Vagina (tissue), 2 donors: ENCODE results near the gene JPH3. TPM values are rescaled to one million over a fixed set of nuclear protein-coding genes. Genes with fewer than 3 reads are reported as not detected.

ENCODE experiments used
- DNase-seq, 2 donors: peaks; one replicate each; pipeline ENCODE4 v3.0.0-alpha.2; 2017; ENCODE audit errors: extremely low spot score in 2 of 2
- H3K27ac ChIP-seq: fragments of 200-600 bp; sonication (generic); one replicate; pipeline ENCODE4 v1.5.1; 2019
- H3K27me3 ChIP-seq: fragments of 200-600 bp; sonication (generic); one replicate; pipeline ENCODE4 v1.5.1; 2019
- H3K36me3 ChIP-seq, 2 donors: fragments of 200-600 bp; sonication (generic); one replicate each; pipeline ENCODE4 v1.5.1; 2017 to 2019
- H3K4me1 ChIP-seq: fragments of 200-600 bp; sonication (generic); one replicate; pipeline ENCODE4 v1.5.1; 2019
- H3K4me3 ChIP-seq, 2 donors: fragments of 200-600 bp; sonication (generic); 1 replicate in 1 of 2; 2 replicates in 1 of 2; pipeline ENCODE4 v1.5.1; 2016 to 2019
- H3K9me3 ChIP-seq: fragments of 200-600 bp; sonication (generic); one replicate; pipeline ENCODE4 v1.5.1; 2019
- POLR2A ChIP-seq, 2 donors: fragments of 450-650 bp; IDR thresholded peaks; one replicate each; pipeline ENCODE4 v1.6.1; 2017; ENCODE audit warnings: antibody characterized with exemption in 2 of 2, mild to moderate bottlenecking in 2 of 2, moderate library complexity in 2 of 2
- POLR2AphosphoS5 ChIP-seq, 2 donors: sonication (generic); formaldehyde crosslinking; IDR thresholded peaks; one replicate each; pipeline ENCODE4 v1.9.0; 2017; ENCODE audit warnings: antibody characterized with exemption in 2 of 2, mild to moderate bottlenecking in 2 of 2, low read depth in 1 of 2; ENCODE audit not compliant: insufficient read depth in 1 of 2
- intact Hi-C: fragments of 100-400 bp; cut with DNase I; formaldehyde crosslinking; loops from one replicate; pipeline ENCODE4 v1.15.1; 2023
- total RNA-seq: library from RNA; depleted of rRNA; stranded (reverse); fragments of >200 nt; gene quantifications from one replicate; pipeline ENCODE4 v1.2.3, GENCODE V29; 2016
- TF ChIP-seq, protein P1 (sequence below), 3 experiments: fragments of 450-650 bp in 2 of 3; fragments of 200-600 bp in 1 of 3; sonication (generic) in 1 of 3; IDR thresholded peaks; one replicate each; pipeline ENCODE4 v1.5.1; 2017 to 2019; ENCODE audit warnings: antibody characterized with exemption in 3 of 3, mild to moderate bottlenecking in 2 of 3, moderate library complexity in 2 of 3

The JPH3 gene
- total RNA-seq, 1 donor from 2014 or later: 2.0 TPM

DNA sequence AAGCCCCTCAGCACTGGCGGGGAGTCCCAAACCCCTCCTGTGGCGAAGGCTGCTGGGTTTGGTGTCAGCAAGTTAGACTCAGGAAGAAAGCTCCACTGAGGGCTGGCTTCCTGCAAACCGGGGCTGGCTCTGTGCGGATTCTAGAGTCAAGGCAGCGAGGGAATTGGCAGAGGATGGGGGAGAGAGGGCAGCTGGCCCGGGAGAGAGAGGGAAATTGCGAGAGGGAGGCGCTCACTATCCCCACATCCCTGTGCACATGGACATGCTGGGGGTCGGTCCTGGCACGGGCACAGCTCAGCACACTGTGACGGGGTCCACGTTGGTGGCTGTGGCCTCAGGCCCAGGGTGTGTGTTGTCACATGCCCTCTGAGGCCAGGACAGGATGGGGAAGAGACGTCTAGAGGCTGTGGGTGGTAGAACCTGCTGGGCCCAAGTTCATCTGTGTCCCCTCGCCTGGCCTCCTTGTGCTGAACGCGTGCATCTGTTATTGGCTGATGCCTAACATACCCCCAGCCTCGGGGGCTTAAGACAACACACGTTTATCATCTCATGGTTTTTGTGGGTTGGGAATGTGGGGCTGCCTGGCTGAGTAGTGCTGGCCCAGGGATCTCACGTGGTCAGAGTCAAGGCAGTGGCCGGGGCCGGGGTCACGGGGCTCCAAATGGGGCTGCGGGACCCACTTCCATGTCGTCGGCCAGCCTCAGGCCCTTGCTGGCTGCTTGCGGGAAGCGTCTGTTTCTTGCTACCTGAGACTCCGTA, 16.7 kb upstream of the JPH3 start:
- Histone ChIP-seq H3K27me3 (no peaks in the 10 kb centered on the region), H3K4me1 (peaks cover 35% of the 10 kb centered on the region), H3K27ac (no peak overlapping the region), H3K36me3 (no peaks in the 10 kb centered on the region), H3K4me3 (no peak overlapping the region), H3K9me3 (no peaks in the 10 kb centered on the region)
- TF ChIP-seq POLR2A (IDR thresholded peaks at IDR 0.05) (no peak), POLR2AphosphoS5 (IDR thresholded peaks at IDR 0.05; ENCODE audit: insufficient read depth in 1 of 2, low read depth in 1 of 2) (no peak)
- TF ChIP-seq, protein P1, sequence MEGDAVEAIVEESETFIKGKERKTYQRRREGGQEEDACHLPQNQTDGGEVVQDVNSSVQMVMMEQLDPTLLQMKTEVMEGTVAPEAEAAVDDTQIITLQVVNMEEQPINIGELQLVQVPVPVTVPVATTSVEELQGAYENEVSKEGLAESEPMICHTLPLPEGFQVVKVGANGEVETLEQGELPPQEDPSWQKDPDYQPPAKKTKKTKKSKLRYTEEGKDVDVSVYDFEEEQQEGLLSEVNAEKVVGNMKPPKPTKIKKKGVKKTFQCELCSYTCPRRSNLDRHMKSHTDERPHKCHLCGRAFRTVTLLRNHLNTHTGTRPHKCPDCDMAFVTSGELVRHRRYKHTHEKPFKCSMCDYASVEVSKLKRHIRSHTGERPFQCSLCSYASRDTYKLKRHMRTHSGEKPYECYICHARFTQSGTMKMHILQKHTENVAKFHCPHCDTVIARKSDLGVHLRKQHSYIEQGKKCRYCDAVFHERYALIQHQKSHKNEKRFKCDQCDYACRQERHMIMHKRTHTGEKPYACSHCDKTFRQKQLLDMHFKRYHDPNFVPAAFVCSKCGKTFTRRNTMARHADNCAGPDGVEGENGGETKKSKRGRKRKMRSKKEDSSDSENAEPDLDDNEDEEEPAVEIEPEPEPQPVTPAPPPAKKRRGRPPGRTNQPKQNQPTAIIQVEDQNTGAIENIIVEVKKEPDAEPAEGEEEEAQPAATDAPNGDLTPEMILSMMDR (IDR thresholded peaks at IDR 0.05): no peak
- no peak for DNase-seq
- intact Hi-C loops: loop anchor here (10.0 kb wide), 1 partner anchor 179 kb away; the partner anchor contains the start of gene KLHDC4

DNA sequence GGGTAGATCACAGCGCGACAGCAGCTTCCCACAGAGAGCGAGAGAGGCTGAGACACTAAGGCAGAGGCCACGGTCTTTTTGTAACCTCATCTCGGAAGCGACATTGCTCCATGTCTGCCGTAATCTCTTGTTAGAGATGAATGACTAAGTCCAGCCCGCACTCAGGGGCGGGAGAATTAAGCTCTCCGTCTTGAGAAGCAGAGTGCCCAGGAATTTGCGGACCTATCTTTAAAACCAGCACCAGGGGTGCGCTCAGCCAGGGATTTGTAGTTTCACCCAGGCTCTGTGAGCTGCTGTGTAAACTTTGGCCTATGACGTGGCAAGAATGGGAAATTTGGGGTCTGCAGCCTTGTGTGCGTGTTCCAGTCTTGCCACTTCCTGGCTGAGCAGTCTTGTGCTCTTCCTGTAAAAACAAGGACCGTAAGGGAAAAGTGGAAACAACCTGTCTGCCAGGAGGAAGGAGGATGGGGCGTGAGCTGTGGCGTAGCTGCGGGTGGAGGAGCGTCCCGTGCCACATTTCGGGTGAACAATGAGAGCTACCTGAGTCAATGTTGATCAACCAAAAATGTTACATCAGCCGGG, 16.0 kb upstream of the JPH3 start:
- Histone ChIP-seq H3K27me3 (no peaks in the 10 kb centered on the region), H3K36me3 (no peaks in the 10 kb centered on the region)
- intact Hi-C loops: loop anchor here (10.0 kb wide), 1 partner anchor 179 kb away; the partner anchor contains the start of gene KLHDC4

DNA sequence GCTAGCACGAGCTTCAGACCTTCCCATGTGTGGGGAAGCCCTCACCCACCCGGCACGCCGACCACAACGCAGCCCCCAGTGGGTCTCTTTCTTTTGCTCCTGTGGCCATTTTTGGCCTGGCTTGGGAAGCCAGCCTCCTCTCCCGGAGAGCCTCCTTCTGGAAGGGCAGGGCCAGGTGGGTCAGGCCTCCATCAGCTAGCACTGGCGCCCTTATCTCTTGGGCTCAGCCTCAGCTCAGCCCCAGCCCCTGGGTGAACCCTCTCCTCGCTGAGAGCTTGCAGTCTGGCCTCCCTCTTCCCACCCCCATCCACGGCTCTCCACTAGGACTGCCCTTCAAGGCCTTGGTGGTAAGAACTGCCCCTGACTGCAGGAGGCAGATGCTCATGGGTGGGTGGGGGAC, 14.7 kb upstream of the JPH3 start:
- no peak overlapping the region for H3K27ac ChIP-seq
- peaks cover 21% of the 10 kb centered on the region for H3K4me1 ChIP-seq
- H3K9me3 ChIP-seq: no peaks in the 10 kb centered on the region
- H3K36me3 ChIP-seq: no peaks in the 10 kb centered on the region
- TF ChIP-seq, protein P1 (IDR thresholded peaks at IDR 0.05): no peak
- no peak for TF ChIP-seq POLR2AphosphoS5 (IDR thresholded peaks at IDR 0.05; ENCODE audit: insufficient read depth in 1 of 2, low read depth in 1 of 2)
- TF ChIP-seq POLR2A (IDR thresholded peaks at IDR 0.05): no peak
- no peaks in the 10 kb centered on the region for H3K27me3 ChIP-seq
- no peak for DNase-seq
- H3K4me3 ChIP-seq: no peak overlapping the region
- intact Hi-C loops: loop anchor here (10.0 kb wide), 1 partner anchor 177 kb away; the partner anchor contains the start of gene KLHDC4

More for the DNA sequence above, 16.0 kb upstream of the JPH3 start:
- DNase-seq: no peak
- TF ChIP-seq, protein P1 (IDR thresholded peaks at IDR 0.05): no peak
- TF ChIP-seq POLR2AphosphoS5 (IDR thresholded peaks at IDR 0.05; ENCODE audit: insufficient read depth in 1 of 2, low read depth in 1 of 2) (no peak), POLR2A (IDR thresholded peaks at IDR 0.05) (no peak)
- peaks cover 30% of the 10 kb centered on the region for H3K4me1 ChIP-seq
- H3K4me3 ChIP-seq: no peak overlapping the region
- H3K9me3 ChIP-seq: no peaks in the 10 kb centered on the region
- no peak overlapping the region for H3K27ac ChIP-seq

DNA sequence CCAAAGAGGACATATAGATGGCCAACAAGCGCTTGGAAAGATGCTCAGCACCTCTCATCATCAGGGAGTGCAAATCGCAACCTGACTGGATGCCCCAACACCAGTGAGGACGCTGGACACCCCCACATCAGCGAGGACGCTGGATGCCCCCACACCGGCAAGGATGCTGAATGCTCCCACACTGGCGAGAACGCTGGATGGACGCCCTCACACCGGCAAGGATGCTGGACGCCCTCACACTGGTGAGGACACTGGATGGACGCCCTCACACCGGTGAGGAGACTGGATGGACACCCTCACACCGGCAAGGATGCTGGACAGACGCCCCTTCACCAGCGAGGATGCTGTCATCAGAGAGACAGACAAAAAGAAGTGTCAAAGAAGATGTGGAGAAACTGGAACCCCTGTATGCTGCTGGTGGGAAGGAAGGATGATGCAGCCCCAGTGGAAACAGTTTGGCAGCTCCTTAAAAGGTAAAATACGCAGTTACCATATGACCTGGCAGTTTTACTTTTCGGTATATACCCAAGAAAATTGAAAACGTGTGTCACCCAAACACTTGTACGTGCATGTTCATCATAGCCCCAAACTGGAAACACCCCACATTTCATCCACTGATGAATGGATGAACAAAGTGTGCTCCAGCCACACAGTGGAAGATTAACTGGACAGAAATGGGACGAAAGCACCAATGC, 10.1 kb upstream of the JPH3 start:
- DNase-seq: no peak

More for the DNA sequence above, 10.1 kb upstream of the JPH3 start:
- TF ChIP-seq, protein P1 (IDR thresholded peaks at IDR 0.05): no peak
- no peak for TF ChIP-seq POLR2A (IDR thresholded peaks at IDR 0.05)
- TF ChIP-seq POLR2AphosphoS5 (IDR thresholded peaks at IDR 0.05; ENCODE audit: insufficient read depth in 1 of 2, low read depth in 1 of 2): no peak
- intact Hi-C loops: no loop called here
- no peak overlapping the region for H3K27ac ChIP-seq
- no peaks in the 10 kb centered on the region for H3K36me3 ChIP-seq
- H3K9me3 ChIP-seq: no peaks in the 10 kb centered on the region
- no peaks in the 10 kb centered on the region for H3K27me3 ChIP-seq
- H3K4me3 ChIP-seq: no peak overlapping the region
- H3K4me1 ChIP-seq: peaks cover 7% of the 10 kb centered on the region
